HepG2 (cell line): Measurements from ENCODE around the gene NSL1. TPM values are rescaled to one million over a fixed set of nuclear protein-coding genes. Genes with fewer than 3 reads are reported as not detected.

Experiments
- ATAC-seq: fragments of 200-7000 bp; cut with Tn5 transposase; 3 replicates; pipeline ENCODE4 v1.9.1; 2020; ENCODE audit warnings: mild to moderate bottlenecking, moderate library complexity
- BruUV-seq: library from RNA; stranded (reverse); fragments of 400-500 nt; replicated peaks from 2 replicates; lab custom pipeline; 2021; lab: Mats Ljungman, UMichigan
- CTCF ChIA-PET: fragments of 300-600 bp; formaldehyde crosslinking; extraction: SDS; loops from one replicate; lab custom pipeline; 2021; ENCODE audit warnings: low total read pairs, inconsistent platforms, low intra/inter-chr PET ratio; lab: Yijun Ruan, JAX
- POLR2A ChIA-PET: fragments of 350-600 bp; sonication (Branson Sonifier 250); formaldehyde crosslinking; loops from one replicate; lab custom pipeline; 2020; ENCODE audit warnings: antibody characterized with exemption, inconsistent platforms; lab: Yijun Ruan, JAX
- DNase-seq: peaks from one replicate; pipeline ENCODE4 v3.0.0-alpha.2; 2015; ENCODE audit warnings: low spot score
- FAIRE-seq: peaks from 3 replicates; lab custom pipeline; 2011; peaks lifted over from hg19 to GRCh38; lab: Jason Lieb, UNC
- H2AFZ ChIP-seq: one replicate; pipeline ENCODE4 v1.6.1; 2011; ENCODE audit warnings: low read length, inconsistent platforms
- H3K27ac ChIP-seq: fragments of 300-600 bp; 3 replicates; pipeline ENCODE4 v1.8.0; 2011; ENCODE audit warnings: mixed run types, mild to moderate bottlenecking, mixed read lengths, low read length, inconsistent platforms; ENCODE audit not compliant: insufficient read depth; ENCODE audit errors: extremely low read length
- H3K27me3 ChIP-seq, 2 experiments: fragments of 200-600 bp in 1 of 2; 2 replicates in 1 of 2; 3 replicates in 1 of 2; pipeline versions ENCODE4 v1.6.0 to v1.8.0; 2011; ENCODE audit warnings: low read length in 2 of 2, mild to moderate bottlenecking in 2 of 2, moderate library complexity in 2 of 2, inconsistent platforms in 1 of 2; ENCODE audit not compliant: insufficient read depth in 2 of 2, control insufficient read depth in 1 of 2
- H3K36me3 ChIP-seq, 2 experiments: fragments of 200-600 bp in 1 of 2; replicated peaks in 1 of 2; 2 replicates in 1 of 2; 3 replicates in 1 of 2; pipeline versions ENCODE4 v1.5.1 to v1.8.0; 2011; ENCODE audit warnings: low read length in 2 of 2, inconsistent platforms in 1 of 2; ENCODE audit not compliant: insufficient read depth in 2 of 2, control insufficient read depth in 1 of 2
- H3K4me1 ChIP-seq: 2 replicates; pipeline ENCODE4 v1.5.1; 2012; ENCODE audit warnings: low read length, inconsistent platforms; ENCODE audit not compliant: insufficient read depth
- H3K4me2 ChIP-seq: 2 replicates; pipeline ENCODE4 v1.6.0; 2011; ENCODE audit warnings: low read depth, low read length, inconsistent platforms
- H3K4me3 ChIP-seq, 3 experiments: fragments of 200-600 bp in 1 of 3; sonication (generic), shearing (Covaris generic) in 1 of 3; replicated peaks in 1 of 3; 2 replicates each; pipeline ENCODE4 v1.5.1; 2011 to 2016; ENCODE audit warnings: low read length in 3 of 3, inconsistent platforms in 2 of 3, low read depth in 2 of 3, mild to moderate bottlenecking in 2 of 3, control low read depth in 1 of 3, mixed read lengths in 1 of 3; ENCODE audit not compliant: insufficient read depth in 1 of 3
- H3K79me2 ChIP-seq: one replicate; pipeline ENCODE4 v1.6.1; 2011; ENCODE audit warnings: low read length, inconsistent platforms; ENCODE audit not compliant: insufficient read depth
- H3K9ac ChIP-seq: 2 replicates; pipeline ENCODE4 v1.6.0; 2011; ENCODE audit warnings: mild to moderate bottlenecking, low read depth, low read length, inconsistent platforms; ENCODE audit not compliant: insufficient read depth
- H3K9me3 ChIP-seq: 2 replicates; pipeline ENCODE4 v1.5.1; 2012; ENCODE audit warnings: mild to moderate bottlenecking, low read length
- H4K20me1 ChIP-seq: 2 replicates; pipeline ENCODE4 v1.6.0; 2011; ENCODE audit warnings: inconsistent platforms, mild to moderate bottlenecking, low read length, moderate library complexity; ENCODE audit not compliant: insufficient read depth
- CREB1 ChIP-seq, 2 experiments: fragments of 450-650 bp in 1 of 2; IDR thresholded peaks; 2 replicates each; pipeline ENCODE4 v1.6.1; 2016 to 2017; ENCODE audit warnings: control low read depth in 1 of 2, mild to moderate bottlenecking in 1 of 2, missing compliant biosample characterization in 1 of 2, missing genetic modification characterization in 1 of 2
- NR3C1 ChIP-seq: sonication (generic); formaldehyde crosslinking; IDR thresholded peaks from 2 replicates; pipeline ENCODE4 v1.4.0; 2020; ENCODE audit warnings: missing genetic modification reagents
- ZNF44 ChIP-seq: sonication (generic); formaldehyde crosslinking; IDR thresholded peaks from 2 replicates; pipeline ENCODE4 v1.5.1; 2020; ENCODE audit warnings: mild to moderate bottlenecking, missing genetic modification reagents
- WGBS: methylation state at CpG from one replicate; pipeline ENCODE4 v1.1.6; 2017; ENCODE audit warnings: low lambda C conversion rate; 5-methylcytosine and 5-hydroxymethylcytosine counted together
- in situ Hi-C: cut with HindIII; loops from 2 replicates; pipeline ENCODE4 v1.10.0; 2017; ENCODE audit warnings: low pct_unique_long_range_greater_than_20kb; ENCODE audit not compliant: extremely low pct_ligation_motif_present
- intact Hi-C: fragments of 100-400 bp; cut with micrococcal nuclease; formaldehyde crosslinking; loops from one replicate; pipeline ENCODE4 v1.10.0; 2022; ENCODE audit not compliant: unreplicated experiment
- polyA plus RNA-seq, 8 experiments: library from polyadenylated mRNA; depleted of rRNA in 3 of 8; stranded (reverse) in 7 of 8; unstranded in 1 of 8; fragments of >200 nt; fragmentation: Illumina TruSeq in 4 of 8; extraction: Trizol in 4 of 8; gene quantifications; 2 replicates each; pipeline versions ENCODE4 v1.2.1 to v1.2.3, GENCODE V29; 2011 to 2016; ENCODE audit warnings: low read depth in 4 of 8, missing spikeins in 1 of 8, mixed read lengths in 1 of 8; ENCODE audit not compliant: insufficient read depth in 1 of 8
- total RNA-seq, 5 experiments: library from RNA; depleted of rRNA; stranded (reverse); fragments of >200 nt; fragmentation: Illumina TruSeq; extraction: Trizol; gene quantifications; 2 replicates each; pipeline ENCODE4 v1.2.3, GENCODE V29; 2016; ENCODE audit warnings: low read depth in 1 of 5
- TF ChIP-seq, protein P1 (sequence below): sonication (generic); formaldehyde crosslinking; IDR thresholded peaks from 2 replicates; pipeline ENCODE4 v1.8.1; 2023; ENCODE audit warnings: mild to moderate bottlenecking, missing genetic modification reagents, borderline replicate concordance
- TF ChIP-seq, protein P2 (sequence below): fragments of 450-650 bp; IDR thresholded peaks from 2 replicates; pipeline ENCODE4 v1.6.1; 2016
- TF ChIP-seq, protein P3 (sequence below): sonication (generic); formaldehyde crosslinking; IDR thresholded peaks from 2 replicates; pipeline ENCODE4 v1.9.0; 2021; ENCODE audit warnings: mild to moderate bottlenecking, missing genetic modification reagents

Gene NSL1
- total and polyA plus RNA-seq, 2 of the 13 experiments (the other 11 are each of a cell fraction or from before 2014, with no cell fraction given) = 34.5 to 77.4 TPM

DNA sequence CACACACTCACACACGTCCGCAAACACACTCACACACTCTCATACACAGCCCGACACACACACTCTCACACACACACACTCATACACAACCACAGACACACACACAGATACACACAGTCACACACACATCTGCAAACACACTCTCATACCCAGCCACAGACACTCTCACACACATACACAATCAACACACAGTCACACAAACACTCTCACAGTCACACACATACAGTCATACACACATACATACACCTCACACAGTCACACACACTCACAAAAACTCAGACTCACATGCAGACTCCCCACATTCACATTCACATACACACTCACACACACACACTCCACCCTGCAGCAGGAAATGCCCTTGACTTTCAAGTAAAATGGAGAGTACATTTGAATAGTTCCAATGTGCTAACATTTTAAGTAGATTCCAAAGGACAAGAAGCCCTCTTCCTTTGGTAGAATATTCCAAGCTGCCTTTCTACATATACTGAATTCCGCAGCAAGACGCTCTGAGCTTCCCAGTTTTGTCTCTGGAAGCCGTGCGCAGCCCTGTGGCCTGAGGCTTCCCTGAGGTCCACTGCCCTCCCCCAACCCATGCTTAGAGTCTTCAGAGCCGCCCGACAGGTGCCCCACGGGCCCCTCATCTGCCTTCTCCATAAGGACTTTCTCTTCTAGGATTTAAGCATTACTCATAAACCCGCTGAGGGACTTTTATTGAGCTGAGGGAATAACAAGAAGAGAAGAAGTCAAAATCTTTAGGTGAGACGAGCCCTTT lies 101.6 kb downstream of the NSL1 start:
- H3K27ac ChIP-seq = no peak overlapping the region
- H3K4me1 ChIP-seq = peaks cover 11% of the 10 kb centered on the region
- 55% methylated on average over 12 of the region's 12 CpGs for WGBS
- ChIA-PET CTCF (no interaction called here), POLR2A (no interaction called here)
- H3K4me3 ChIP-seq = no peak overlapping the region
- intact Hi-C loops (no loop called here), in situ Hi-C loops (no loop called here)
- H3K79me2 ChIP-seq = no peaks in the 10 kb centered on the region
- no peak overlapping the region for H3K4me2 ChIP-seq
- no peak overlapping the region for H2AFZ ChIP-seq
- peaks cover 2 to 77% of the 10 kb centered on the region in 2 experiments; a peak in 4 of 5 replicates for H3K27me3 ChIP-seq
- no TSS peak for BruUV-seq
- TF ChIP-seq CREB1 (IDR thresholded peaks at IDR 0.05) (peak; percentile 28; the same call in 1 of the 2 replicates), CREB1 (CRISPR knock-in tag; IDR thresholded peaks at IDR 0.05) (no peak), ZNF44 (CRISPR knock-in tag) (no peak), NR3C1 (CRISPR knock-in tag) (no peak)
- TF ChIP-seq, protein P1, sequence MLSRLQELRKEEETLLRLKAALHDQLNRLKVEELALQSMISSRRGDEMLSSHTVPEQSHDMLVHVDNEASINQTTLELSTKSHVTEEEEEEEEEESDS (CRISPR knock-in tag) = no peak
- TF ChIP-seq, protein P2, sequence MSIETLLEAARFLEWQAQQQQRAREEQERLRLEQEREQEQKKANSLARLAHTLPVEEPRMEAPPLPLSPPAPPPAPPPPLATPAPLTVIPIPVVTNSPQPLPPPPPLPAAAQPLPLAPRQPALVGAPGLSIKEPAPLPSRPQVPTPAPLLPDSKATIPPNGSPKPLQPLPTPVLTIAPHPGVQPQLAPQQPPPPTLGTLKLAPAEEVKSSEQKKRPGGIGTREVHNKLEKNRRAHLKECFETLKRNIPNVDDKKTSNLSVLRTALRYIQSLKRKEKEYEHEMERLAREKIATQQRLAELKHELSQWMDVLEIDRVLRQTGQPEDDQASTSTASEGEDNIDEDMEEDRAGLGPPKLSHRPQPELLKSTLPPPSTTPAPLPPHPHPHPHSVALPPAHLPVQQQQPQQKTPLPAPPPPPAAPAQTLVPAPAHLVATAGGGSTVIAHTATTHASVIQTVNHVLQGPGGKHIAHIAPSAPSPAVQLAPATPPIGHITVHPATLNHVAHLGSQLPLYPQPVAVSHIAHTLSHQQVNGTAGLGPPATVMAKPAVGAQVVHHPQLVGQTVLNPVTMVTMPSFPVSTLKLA = peak; percentile 20; the same call in 1 of the 2 replicates
- TF ChIP-seq, protein P3, sequence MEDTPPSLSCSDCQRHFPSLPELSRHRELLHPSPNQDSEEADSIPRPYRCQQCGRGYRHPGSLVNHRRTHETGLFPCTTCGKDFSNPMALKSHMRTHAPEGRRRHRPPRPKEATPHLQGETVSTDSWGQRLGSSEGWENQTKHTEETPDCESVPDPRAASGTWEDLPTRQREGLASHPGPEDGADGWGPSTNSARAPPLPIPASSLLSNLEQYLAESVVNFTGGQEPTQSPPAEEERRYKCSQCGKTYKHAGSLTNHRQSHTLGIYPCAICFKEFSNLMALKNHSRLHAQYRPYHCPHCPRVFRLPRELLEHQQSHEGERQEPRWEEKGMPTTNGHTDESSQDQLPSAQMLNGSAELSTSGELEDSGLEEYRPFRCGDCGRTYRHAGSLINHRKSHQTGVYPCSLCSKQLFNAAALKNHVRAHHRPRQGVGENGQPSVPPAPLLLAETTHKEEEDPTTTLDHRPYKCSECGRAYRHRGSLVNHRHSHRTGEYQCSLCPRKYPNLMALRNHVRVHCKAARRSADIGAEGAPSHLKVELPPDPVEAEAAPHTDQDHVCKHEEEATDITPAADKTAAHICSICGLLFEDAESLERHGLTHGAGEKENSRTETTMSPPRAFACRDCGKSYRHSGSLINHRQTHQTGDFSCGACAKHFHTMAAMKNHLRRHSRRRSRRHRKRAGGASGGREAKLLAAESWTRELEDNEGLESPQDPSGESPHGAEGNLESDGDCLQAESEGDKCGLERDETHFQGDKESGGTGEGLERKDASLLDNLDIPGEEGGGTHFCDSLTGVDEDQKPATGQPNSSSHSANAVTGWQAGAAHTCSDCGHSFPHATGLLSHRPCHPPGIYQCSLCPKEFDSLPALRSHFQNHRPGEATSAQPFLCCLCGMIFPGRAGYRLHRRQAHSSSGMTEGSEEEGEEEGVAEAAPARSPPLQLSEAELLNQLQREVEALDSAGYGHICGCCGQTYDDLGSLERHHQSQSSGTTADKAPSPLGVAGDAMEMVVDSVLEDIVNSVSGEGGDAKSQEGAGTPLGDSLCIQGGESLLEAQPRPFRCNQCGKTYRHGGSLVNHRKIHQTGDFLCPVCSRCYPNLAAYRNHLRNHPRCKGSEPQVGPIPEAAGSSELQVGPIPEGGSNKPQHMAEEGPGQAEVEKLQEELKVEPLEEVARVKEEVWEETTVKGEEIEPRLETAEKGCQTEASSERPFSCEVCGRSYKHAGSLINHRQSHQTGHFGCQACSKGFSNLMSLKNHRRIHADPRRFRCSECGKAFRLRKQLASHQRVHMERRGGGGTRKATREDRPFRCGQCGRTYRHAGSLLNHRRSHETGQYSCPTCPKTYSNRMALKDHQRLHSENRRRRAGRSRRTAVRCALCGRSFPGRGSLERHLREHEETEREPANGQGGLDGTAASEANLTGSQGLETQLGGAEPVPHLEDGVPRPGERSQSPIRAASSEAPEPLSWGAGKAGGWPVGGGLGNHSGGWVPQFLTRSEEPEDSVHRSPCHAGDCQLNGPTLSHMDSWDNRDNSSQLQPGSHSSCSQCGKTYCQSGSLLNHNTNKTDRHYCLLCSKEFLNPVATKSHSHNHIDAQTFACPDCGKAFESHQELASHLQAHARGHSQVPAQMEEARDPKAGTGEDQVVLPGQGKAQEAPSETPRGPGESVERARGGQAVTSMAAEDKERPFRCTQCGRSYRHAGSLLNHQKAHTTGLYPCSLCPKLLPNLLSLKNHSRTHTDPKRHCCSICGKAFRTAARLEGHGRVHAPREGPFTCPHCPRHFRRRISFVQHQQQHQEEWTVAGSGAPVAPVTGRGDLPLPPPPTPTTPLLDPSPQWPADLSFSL (CRISPR knock-in tag) = peak; percentile 42; the same call in 1 of the 2 replicates
- H3K9ac ChIP-seq = no peak overlapping the region
- H3K9me3 ChIP-seq = no peaks in the 10 kb centered on the region
- no peak for DNase-seq
- FAIRE-seq = no peak
- H4K20me1 ChIP-seq = no peaks in the 10 kb centered on the region
- no peak for ATAC-seq
- H3K36me3 ChIP-seq = no peaks in the 10 kb centered on the region
